Activated CD8-positive, alpha-beta memory T cell treated with anti-CD3 and anti-CD28 coated beads, Interleukin-2, amount 10 ng/mL, durations not matched to agents 7 days and 5 days (primary cell): ENCODE results near the gene GATAD2A. TPM values are rescaled to one million over a fixed set of nuclear protein-coding genes. Genes with fewer than 3 reads are reported as not detected.
A peak's percentile ranks its signal among the peaks of the same experiment; 100 is the strongest.

Source experiments
- ATAC-seq: fragments of 150-1000 bp; cut with Tn5 transposase; one replicate; pipeline ENCODE4 v1.10.0; 2021; ENCODE audit warnings: moderate library complexity
- CTCF ChIA-PET: fragments of 350-600 bp; sonication (Branson Sonifier 250); formaldehyde crosslinking; loops from one replicate; lab custom pipeline; 2021; ENCODE audit warnings: antibody characterized with exemption; lab: Charles Lee
- DNase-seq: peaks from one replicate; pipeline ENCODE4 v3.0.0-alpha.2; 2020
- H3K27ac Mint-ChIP-seq: one replicate; pipeline ENCODE4 v1.8.0; 2021; ENCODE audit warnings: mild to moderate bottlenecking, mixed read lengths
- H3K27me3 Mint-ChIP-seq: one replicate; pipeline ENCODE4 v1.8.0; 2021; ENCODE audit warnings: mixed read lengths
- H3K36me3 Mint-ChIP-seq: one replicate; pipeline ENCODE4 v1.8.0; 2021; ENCODE audit warnings: mild to moderate bottlenecking, mixed read lengths
- H3K4me1 Mint-ChIP-seq: one replicate; pipeline ENCODE4 v1.8.0; 2021; ENCODE audit warnings: mixed read lengths
- H3K4me3 Mint-ChIP-seq: one replicate; pipeline ENCODE4 v1.8.0; 2021; ENCODE audit warnings: mild to moderate bottlenecking, moderate library complexity, mixed read lengths
- H3K9me3 Mint-ChIP-seq: one replicate; pipeline ENCODE4 v1.8.0; 2022; ENCODE audit warnings: low read depth, mixed read lengths
- total RNA-seq, 2 experiments: library from RNA; stranded (reverse); gene quantifications; one replicate each; pipeline ENCODE4 v1.2.3, GENCODE V29; 2021

The GATAD2A gene
- total RNA-seq, 2 experiments from 2014 or later = 159 to 161 TPM

DNA sequence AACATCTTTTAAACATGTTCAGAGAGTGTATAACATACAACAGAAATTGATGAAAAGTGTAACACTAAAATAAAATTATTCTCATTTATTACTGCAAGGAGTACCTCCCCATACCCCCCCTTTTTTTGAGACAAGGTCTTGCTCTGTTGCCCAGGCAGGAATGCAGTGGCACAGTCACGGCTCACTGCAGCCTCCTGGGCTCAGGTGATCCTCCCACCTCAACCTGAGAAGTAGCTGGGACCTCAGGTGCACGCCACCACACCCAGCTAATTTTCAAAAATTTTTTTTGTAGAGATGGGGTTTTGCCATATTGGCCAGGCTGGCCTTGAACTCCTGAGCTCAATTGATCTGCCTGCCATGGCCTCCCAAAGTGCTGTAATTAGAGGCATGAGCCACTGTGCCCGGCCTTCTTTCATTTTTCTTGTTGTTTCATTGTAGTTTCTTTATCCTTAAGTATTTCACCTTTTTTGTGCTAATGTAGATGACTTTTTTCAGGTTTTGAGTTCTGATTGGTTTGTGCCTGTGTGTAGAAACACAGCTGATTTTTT lies 28.3 kb downstream of the GATAD2A start:
- CTCF ChIA-PET = interaction anchor here (1.0 kb wide), 1 partner anchor 28 kb away, joined by 3 read pairs; the partner anchor contains the start of gene GATAD2A
- DNase-seq = no peak
- H3K36me3 Mint-ChIP-seq = peaks cover 15% of the 10 kb centered on the region
- no peak overlapping the region for H3K4me3 Mint-ChIP-seq
- H3K27me3 Mint-ChIP-seq = no peaks in the 10 kb centered on the region
- no peaks in the 10 kb centered on the region for H3K9me3 Mint-ChIP-seq
- H3K27ac Mint-ChIP-seq = peak overlapping the region; percentile 48
- no peak for ATAC-seq
- peaks cover 26% of the 10 kb centered on the region for H3K4me1 Mint-ChIP-seq

DNA sequence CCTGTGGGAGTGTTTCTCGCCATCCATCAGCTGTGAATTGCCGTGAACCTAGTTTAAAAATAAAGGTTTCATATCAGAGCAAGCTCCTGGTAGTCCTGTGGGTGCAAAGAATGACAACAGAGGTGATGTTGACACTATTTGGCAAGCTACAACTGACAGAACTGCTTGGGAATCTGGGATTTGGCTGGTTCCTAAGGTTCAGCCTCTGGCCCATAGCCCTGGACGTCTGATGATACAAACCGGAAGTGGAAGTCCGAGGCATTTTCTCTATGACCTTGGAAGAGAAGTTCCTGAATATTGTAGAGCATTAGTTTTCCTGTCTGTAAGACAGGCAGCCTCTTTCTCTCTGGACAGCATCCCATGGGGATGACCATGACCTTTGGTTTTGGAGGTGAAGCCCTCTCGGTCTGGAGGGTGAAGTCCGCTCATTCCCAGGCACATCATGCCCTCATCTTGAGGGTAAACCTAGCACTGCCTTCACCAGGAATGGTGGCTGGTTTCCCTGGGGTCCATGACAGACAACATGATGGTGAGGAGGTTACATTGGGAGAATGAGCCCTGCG lies 29.1 kb downstream of the GATAD2A start:
- CTCF ChIA-PET = interaction anchor here (1.0 kb wide), 1 partner anchor 29 kb away, joined by 3 read pairs; the partner anchor contains the start of gene GATAD2A
- peaks cover 22% of the 10 kb centered on the region for H3K36me3 Mint-ChIP-seq
- peaks cover 30% of the 10 kb centered on the region for H3K4me1 Mint-ChIP-seq
- no peak for DNase-seq
- H3K4me3 Mint-ChIP-seq = no peak overlapping the region
- H3K27ac Mint-ChIP-seq = peak overlapping the region; percentile 23
- no peaks in the 10 kb centered on the region for H3K9me3 Mint-ChIP-seq
- no peaks in the 10 kb centered on the region for H3K27me3 Mint-ChIP-seq
- ATAC-seq = no peak

DNA sequence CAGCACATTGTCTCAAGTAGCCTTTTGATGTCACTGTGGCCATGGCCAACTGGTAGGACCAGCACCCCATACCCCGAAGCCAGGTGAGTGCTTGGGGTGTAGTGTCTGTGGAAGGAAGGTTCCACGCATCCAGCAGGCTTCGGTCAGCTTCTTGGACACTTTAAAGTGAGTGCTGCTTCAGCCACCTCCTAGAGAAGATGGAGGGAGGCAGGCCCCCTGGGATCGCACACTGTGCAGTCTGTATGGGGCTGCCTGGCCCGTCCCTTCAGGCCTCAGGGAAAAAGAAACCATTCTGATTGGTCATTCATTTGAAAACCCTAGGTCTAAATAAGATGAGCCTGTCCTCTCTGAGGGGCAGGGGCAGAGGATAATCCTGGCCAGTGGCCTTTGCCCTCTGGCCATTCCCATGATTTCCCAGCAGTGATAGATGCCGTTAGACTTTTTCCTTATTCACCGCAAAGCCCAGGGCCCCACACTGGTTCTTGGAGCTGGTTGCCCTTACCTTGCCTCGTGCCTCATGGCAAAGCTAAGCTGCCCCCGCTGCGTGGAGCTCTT lies 30.7 kb downstream of the GATAD2A start:
- Mint-ChIP-seq H3K4me1 (peaks cover 27% of the 10 kb centered on the region), H3K4me3 (no peak overlapping the region), H3K27ac (no peak overlapping the region), H3K36me3 (peaks cover 19% of the 10 kb centered on the region), H3K27me3 (no peaks in the 10 kb centered on the region), H3K9me3 (no peaks in the 10 kb centered on the region)
- no peak for DNase-seq
- ATAC-seq = no peak
- CTCF ChIA-PET = no interaction called here

DNA sequence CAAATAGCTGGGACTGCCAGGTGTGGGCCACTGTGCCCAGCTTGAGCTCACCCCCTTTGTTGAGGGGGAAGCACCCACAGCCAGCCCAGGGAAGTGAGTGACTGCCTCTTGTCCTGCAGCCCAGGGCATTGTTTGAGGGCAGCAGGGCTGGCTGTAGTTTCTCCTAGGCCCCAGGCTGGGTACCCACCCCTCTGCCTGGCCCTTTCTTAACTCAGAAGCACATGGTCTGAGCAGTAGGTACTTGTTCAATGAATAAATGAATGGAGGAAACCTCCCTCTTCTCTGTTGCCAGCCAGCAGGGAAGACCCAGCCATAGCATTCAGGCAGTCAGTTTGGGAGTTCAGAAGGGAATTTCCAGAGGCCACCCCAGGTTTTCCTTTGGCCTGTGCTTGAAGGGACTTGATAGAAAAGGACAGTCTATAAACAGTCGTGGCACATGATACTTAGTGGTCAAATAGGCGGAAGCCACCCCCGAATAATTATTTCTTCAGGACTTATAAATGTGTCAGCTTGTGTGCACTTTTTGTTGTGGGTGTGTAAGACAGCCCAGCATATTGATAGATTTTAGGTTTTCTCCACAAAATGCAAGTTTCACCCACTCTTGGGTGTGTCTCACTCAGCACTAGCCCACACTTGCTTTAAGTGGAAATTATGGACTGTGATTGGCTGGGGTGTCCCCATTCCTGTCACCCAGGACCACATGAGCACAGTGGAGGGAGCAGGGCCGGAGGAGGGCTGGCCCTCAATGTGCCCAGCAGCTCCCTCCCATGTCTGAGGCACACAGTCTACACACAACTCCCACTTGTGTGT lies 33.1 kb downstream of the GATAD2A start:
- DNase-seq = no peak
- Mint-ChIP-seq H3K27ac (no peak overlapping the region), H3K27me3 (no peaks in the 10 kb centered on the region), H3K9me3 (peaks cover 3% of the 10 kb centered on the region), H3K4me1 (peaks cover 24% of the 10 kb centered on the region), H3K36me3 (peaks cover 24% of the 10 kb centered on the region), H3K4me3 (no peak overlapping the region)
- CTCF ChIA-PET = no interaction called here
- no peak for ATAC-seq

DNA sequence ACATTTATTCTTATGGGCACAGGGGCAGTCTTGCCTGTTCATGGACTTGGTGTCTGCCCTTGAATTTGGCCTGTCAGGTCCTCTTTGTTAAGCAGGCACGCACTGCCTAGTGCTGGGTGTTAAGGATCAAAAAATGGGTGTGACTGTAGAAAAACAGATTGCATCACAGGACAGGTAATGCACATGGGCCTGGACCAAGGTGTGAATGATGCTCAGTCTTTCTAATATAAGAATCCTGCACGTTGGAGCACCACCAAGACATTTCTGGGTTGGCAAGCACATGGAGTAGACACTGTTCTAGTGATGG lies 33.7 kb downstream of the GATAD2A start:
- Mint-ChIP-seq H3K27ac (no peak overlapping the region), H3K36me3 (peaks cover 26% of the 10 kb centered on the region), H3K9me3 (peaks cover 3% of the 10 kb centered on the region), H3K27me3 (no peaks in the 10 kb centered on the region), H3K4me1 (peaks cover 28% of the 10 kb centered on the region), H3K4me3 (no peak overlapping the region)
- CTCF ChIA-PET = no interaction called here
- DNase-seq (no peak), ATAC-seq (no peak)

DNA sequence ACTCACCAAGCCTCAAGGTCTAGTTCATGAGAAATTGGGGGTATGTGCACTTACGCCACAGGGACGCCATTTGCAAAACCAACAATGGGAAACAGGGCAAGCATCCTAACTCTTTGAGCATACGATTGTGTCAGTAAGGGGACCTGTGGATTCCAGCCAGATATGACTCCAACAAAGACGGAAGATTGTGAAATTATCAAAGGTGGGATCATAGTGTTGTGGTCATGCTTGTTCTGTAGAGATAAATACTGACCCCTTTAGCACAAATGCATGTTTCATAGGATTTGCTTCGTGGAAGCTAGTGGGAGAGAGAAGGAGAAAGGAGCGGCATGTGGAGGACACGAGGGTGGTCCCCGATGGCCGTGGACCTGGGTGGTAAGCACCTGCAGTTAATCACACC lies 37.8 kb downstream of the GATAD2A start:
- CTCF ChIA-PET = interaction anchor here (1.0 to 5.9 kb wide), 4 partner anchors 15 to 46 kb away, joined by 3 to 36 read pairs (median 4); partner anchors contain the start of gene GATAD2A
- no peak overlapping the region for H3K4me3 Mint-ChIP-seq

DNA sequence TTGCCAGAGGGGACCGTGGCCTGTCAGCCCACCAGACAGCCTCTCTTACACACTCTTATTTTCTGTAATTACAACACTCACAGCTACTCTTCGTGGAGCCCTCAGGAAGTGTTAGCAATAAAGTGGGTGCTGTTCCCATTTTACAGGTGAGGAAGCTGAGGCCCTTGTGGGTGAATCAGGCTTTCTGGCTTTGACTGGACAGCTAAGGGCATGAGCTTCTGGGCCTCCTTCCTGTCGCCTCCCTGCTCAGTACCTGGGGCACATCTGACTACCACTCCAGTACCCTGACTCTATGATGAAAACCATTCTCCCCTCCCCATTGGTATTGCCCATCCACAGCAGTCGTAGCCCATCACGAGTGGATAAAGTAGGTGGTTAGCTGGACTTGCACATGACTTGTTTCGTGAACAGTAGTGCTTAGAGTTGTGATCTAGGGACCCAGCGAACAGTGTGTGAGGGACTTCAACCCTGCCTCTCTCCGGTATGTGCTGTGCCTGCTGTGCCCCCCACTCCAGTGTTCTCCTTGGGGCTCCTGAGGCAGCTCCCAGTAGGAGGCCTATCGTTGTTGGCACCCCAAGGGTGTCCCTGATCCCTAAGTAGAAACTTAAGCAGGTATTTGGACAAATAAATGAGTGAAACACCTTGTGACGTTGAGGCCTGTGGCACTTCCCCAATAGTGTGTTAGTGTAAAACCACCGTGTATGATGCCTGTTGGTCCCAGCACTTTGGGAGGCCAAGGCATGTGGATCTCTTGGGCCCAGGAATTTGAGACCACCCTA lies 38.6 kb downstream of the GATAD2A start:
- no peaks in the 10 kb centered on the region for H3K27me3 Mint-ChIP-seq
- ATAC-seq = no peak
- peaks cover 3% of the 10 kb centered on the region for H3K9me3 Mint-ChIP-seq
- peak; percentile 57 for DNase-seq
- peaks cover 28% of the 10 kb centered on the region for H3K36me3 Mint-ChIP-seq
- H3K27ac Mint-ChIP-seq = peak overlapping the region; percentile 86
- H3K4me3 Mint-ChIP-seq = no peak overlapping the region
- CTCF ChIA-PET = interaction anchor here (0.7 to 5.9 kb wide), 5 partner anchors 14 to 46 kb away, joined by 3 to 36 read pairs (median 4); partner anchors contain the start of gene GATAD2A
- peaks cover 64% of the 10 kb centered on the region for H3K4me1 Mint-ChIP-seq

More for the DNA sequence above, 37.8 kb downstream of the GATAD2A start:
- Mint-ChIP-seq H3K9me3 (peaks cover 3% of the 10 kb centered on the region), H3K36me3 (peaks cover 31% of the 10 kb centered on the region), H3K27me3 (no peaks in the 10 kb centered on the region), H3K27ac (peak overlapping the region; percentile 86), H3K4me1 (peaks cover 68% of the 10 kb centered on the region)
- no peak for DNase-seq
- no peak for ATAC-seq

DNA sequence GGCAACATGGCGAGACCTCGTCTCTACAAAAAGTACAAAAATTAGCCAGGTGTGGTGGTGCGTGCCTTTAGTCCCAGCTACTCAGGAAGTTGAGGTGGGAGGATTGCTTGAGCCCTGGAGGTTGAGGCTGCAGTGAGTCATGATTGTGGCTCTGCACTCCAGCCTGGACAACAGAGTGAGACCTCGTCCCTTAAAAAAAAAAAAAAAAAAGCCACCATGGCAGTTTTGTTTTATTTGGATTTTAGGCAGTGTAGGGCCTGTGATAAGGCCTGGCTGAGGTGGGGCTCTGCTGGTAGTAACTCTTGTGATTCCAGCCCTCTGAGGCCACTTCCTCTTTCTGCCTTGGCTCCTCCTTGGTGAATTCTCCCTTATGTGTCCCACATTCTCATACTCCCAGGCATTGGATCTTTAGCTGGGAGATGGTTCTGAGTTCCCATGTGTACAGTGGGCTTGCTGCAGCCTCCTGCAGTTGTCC lies 39.2 kb downstream of the GATAD2A start:
- H3K4me3 Mint-ChIP-seq = peak overlapping the region; percentile 28
- no peaks in the 10 kb centered on the region for H3K27me3 Mint-ChIP-seq
- ATAC-seq (peak; percentile 50), DNase-seq (peak; percentile 68)
- CTCF ChIA-PET = interaction anchor here (0.6 to 5.9 kb wide), 5 partner anchors 18 to 68 kb away, joined by 3 to 36 read pairs (median 4); no protein-coding TSS in a partner anchor
- peaks cover 3% of the 10 kb centered on the region for H3K9me3 Mint-ChIP-seq
- H3K36me3 Mint-ChIP-seq = peaks cover 24% of the 10 kb centered on the region
- peak overlapping the region; percentile 86 for H3K27ac Mint-ChIP-seq
- H3K4me1 Mint-ChIP-seq = peaks cover 64% of the 10 kb centered on the region

DNA sequence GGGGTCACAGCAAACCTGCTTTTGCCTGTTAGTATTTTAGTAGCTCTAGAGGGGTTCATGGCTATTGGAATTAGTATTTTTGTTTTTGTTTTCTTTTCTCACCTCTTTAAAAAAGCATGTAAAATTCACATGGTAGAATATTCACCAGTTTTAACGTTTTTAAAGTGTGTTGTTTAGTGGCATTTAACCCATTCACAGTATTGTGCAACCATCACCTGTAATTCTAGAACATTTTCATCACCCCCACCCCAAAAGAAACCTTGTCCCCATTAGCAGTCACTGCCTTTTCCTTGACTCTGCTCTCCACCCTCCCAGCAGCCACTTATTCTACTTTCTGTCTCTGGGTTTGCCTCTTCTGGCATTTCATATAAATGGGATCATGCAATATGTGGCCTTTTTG lies 39.8 kb downstream of the GATAD2A start:
- peaks cover 3% of the 10 kb centered on the region for H3K9me3 Mint-ChIP-seq
- peak overlapping the region; percentile 86 for H3K27ac Mint-ChIP-seq
- no peak for DNase-seq
- no peaks in the 10 kb centered on the region for H3K27me3 Mint-ChIP-seq
- CTCF ChIA-PET = interaction anchor here (0.6 to 5.9 kb wide), 4 partner anchors 13 to 68 kb away, joined by 3 to 36 read pairs (median 3); no protein-coding TSS in a partner anchor
- peaks cover 66% of the 10 kb centered on the region for H3K4me1 Mint-ChIP-seq
- peak overlapping the region; percentile 28 for H3K4me3 Mint-ChIP-seq
- no peak for ATAC-seq
- peaks cover 21% of the 10 kb centered on the region for H3K36me3 Mint-ChIP-seq

DNA sequence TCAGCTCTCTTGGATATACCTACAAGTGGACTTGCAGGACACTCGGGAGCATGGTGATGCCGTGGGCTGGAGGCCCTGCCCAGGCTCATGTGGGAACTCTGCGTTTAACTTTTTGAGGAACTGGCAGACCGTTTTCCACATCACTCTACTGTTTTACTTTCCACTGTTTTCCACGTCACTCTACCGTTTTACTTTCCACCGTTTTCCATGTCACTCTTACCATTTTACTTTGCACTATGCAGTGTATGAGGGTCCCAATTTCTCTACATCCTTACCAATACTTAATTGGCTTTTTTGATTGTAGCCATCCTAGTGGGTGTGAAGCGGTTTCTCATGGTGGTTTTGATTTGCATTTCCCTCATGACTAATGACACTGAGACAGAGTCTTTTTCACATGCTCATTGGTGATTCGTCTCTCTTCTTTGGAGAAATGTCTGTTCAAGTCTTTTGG lies 40.5 kb downstream of the GATAD2A start:
- H3K4me1 Mint-ChIP-seq = peaks cover 68% of the 10 kb centered on the region
- ATAC-seq (peak; percentile 53), DNase-seq (peak; percentile 61)
- CTCF ChIA-PET = interaction anchor here (1.0 to 5.9 kb wide), 2 partner anchors 13 to 44 kb away, joined by 3 to 36 read pairs; no protein-coding TSS in a partner anchor
- H3K27ac Mint-ChIP-seq = peak overlapping the region; percentile 86
- peak overlapping the region; percentile 41 for H3K4me3 Mint-ChIP-seq
- H3K27me3 Mint-ChIP-seq = no peaks in the 10 kb centered on the region
- H3K9me3 Mint-ChIP-seq = peaks cover 3% of the 10 kb centered on the region
- H3K36me3 Mint-ChIP-seq = peaks cover 21% of the 10 kb centered on the region

DNA sequence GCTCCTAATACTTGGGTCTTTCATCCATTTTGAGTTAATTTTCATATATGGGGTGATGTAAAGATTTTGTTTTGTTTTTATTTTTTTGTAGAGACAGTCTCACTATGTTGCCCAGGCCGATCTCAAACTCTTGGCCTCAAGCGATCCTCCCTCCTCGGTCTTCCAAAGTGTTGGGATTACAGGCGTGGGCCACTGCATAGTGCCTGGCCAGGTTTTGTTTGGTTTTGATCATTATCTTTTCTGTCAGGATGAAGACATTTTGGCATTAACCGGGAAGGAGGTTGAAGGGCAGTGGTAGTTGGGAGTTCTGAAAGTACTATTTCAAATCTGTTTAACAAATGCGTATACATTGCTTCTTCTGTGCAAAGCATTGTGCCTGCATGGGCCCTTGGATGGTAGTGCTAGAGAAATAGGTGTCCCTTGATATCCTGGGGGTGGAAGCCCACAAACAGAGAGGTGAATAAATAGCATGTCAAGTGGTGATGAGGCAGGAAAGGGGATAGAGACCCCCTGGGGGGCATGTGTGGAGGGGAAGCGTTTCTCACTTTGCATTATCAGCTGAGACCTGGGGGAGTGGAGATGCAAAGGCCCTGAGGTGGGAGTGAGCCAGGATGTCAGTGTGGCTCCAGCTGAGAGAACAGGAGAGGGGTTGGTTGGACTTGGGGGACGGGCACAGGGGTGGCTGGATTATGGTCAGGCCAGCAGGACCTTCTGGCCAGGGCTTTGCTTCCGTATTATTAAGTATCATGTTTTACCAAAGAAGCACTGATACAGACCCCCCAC lies 41.4 kb downstream of the GATAD2A start:
- H3K27me3 Mint-ChIP-seq = no peaks in the 10 kb centered on the region
- peaks cover 3% of the 10 kb centered on the region for H3K9me3 Mint-ChIP-seq
- peaks cover 76% of the 10 kb centered on the region for H3K4me1 Mint-ChIP-seq
- ATAC-seq (no peak), DNase-seq (no peak)
- H3K36me3 Mint-ChIP-seq = peaks cover 21% of the 10 kb centered on the region
- CTCF ChIA-PET = interaction anchor here (3.2 to 5.9 kb wide), 2 partner anchors 13 to 43 kb away, joined by 15 to 36 read pairs; no protein-coding TSS in a partner anchor
- H3K27ac Mint-ChIP-seq = peak overlapping the region; percentile 86
- no peak overlapping the region for H3K4me3 Mint-ChIP-seq
